Hematopoietic multipotent progenitor cell treated with erythropoietin and hydrocortisone succinate and interleukin-3 and kit ligand, for 4 days (in vitro differentiated cells): ENCODE data around the gene ASAH2B.
"Not testable (repeated sequence)": the region's sequence is repeated elsewhere in the genome, so short reads cannot be mapped to it uniquely, and the experiment has no call there.

ENCODE experiments used
- DNase-seq: peaks from one replicate; pipeline ENCODE4 v3.0.0-alpha.2; 2015

Gene ASAH2B

GRCh38 chr10:50739618-50740292, at the start of gene ASAH2B:
Gene ASAH2B, plus strand, starts transcription at chr10:50739936. Its CDS starts 5,195 bp downstream, at chr10:50745131.
- peak; percentile 83 for DNase-seq

- not testable (repeated sequence) for DNase-seq
These were observed 41.9 kb upstream of the ASAH2B start for GRCh38 chr10:50697819-50698218.

GRCh38 chr10:50701947-50702346, 37.8 kb upstream of the ASAH2B start:
- not testable (repeated sequence) for DNase-seq

- DNase-seq: not testable (repeated sequence)
These were observed 36.7 kb upstream of the ASAH2B start for GRCh38 chr10:50702997-50703396.

- peak; percentile 13 for DNase-seq
These were observed 35.2 kb upstream of the ASAH2B start for GRCh38 chr10:50704436-50705079.

GRCh38 chr10:50706006-50706405, 33.7 kb upstream of the ASAH2B start:
- DNase-seq: not testable (repeated sequence)

- not testable (repeated sequence) for DNase-seq
These were observed 29.5 kb upstream of the ASAH2B start for GRCh38 chr10:50710241-50710640.

GRCh38 chr10:50723812-50724211, 15.9 kb upstream of the ASAH2B start:
- DNase-seq: not testable (repeated sequence)

- DNase-seq: not testable (repeated sequence)
These were observed 11.6 kb upstream of the ASAH2B start for GRCh38 chr10:50728112-50728511.

GRCh38 chr10:50738987-50739617, 634 bp upstream of the ASAH2B start:
- not testable (repeated sequence) for DNase-seq

GRCh38 chr10:50740293-50740648, 535 bp downstream of the ASAH2B start:
- peak; percentile 47 for DNase-seq

- DNase-seq: not testable (repeated sequence)
These were observed 3.1 kb downstream of the ASAH2B start for GRCh38 chr10:50742820-50743219.

- DNase-seq: not testable (repeated sequence)
These were observed 27.2 kb downstream of the ASAH2B start for GRCh38 chr10:50766774-50767513.

GRCh38 chr10:50772042-50772441, 32.3 kb downstream of the ASAH2B start:
- DNase-seq: not testable (repeated sequence)

GRCh38 chr10:50774868-50775267, 35.1 kb downstream of the ASAH2B start:
- DNase-seq: not testable (repeated sequence)

GRCh38 chr10:50780036-50780435, 40.3 kb downstream of the ASAH2B start:
- DNase-seq: peak; percentile 4

- not testable (repeated sequence) for DNase-seq
These were observed 42.3 kb downstream of the ASAH2B start for GRCh38 chr10:50782017-50782416.

- DNase-seq: not testable (repeated sequence)
These were observed 48.2 kb downstream of the ASAH2B start for GRCh38 chr10:50787962-50788361.

GRCh38 chr10:50788951-50789945, 49.5 kb downstream of the ASAH2B start:
- peak; percentile 27 for DNase-seq

- no peak for DNase-seq
These were observed 54.8 kb downstream of the ASAH2B start for GRCh38 chr10:50794490-50794889.

- no peak for DNase-seq
These were observed 57.0 kb downstream of the ASAH2B start for GRCh38 chr10:50796693-50797092.

GRCh38 chr10:50798297-50798696, 58.6 kb downstream of the ASAH2B start:
- DNase-seq: no peak
